Panc1 (cell line): ENCODE data around the gene PRM3.

Source experiments
- CTCF ChIP-seq: fragments of 450-650 bp; IDR thresholded peaks from 2 replicates; pipeline ENCODE4 v1.5.1; 2017; ENCODE audit warnings: mild to moderate bottlenecking
- POLR2AphosphoS5 ChIP-seq: IDR thresholded peaks from 2 replicates; pipeline ENCODE4 v1.6.1; 2012; ENCODE audit warnings: mild to moderate bottlenecking, low read depth, low read length, moderate library complexity
- SIN3A ChIP-seq: IDR thresholded peaks from 2 replicates; pipeline ENCODE4 v1.6.1; 2012; ENCODE audit warnings: low read depth, mild to moderate bottlenecking, low read length, moderate library complexity, borderline replicate concordance; ENCODE audit not compliant: insufficient read depth
- TCF7L2 ChIP-seq: IDR thresholded peaks from 2 replicates; pipeline ENCODE4 v1.6.1; 2011; ENCODE audit warnings: mild to moderate bottlenecking, low read depth, low read length, inconsistent platforms
- TF ChIP-seq, protein P1 (sequence below), 2 experiments: IDR thresholded peaks; 2 replicates each; pipeline ENCODE4 v1.6.1; 2011 to 2012; ENCODE audit warnings: low read depth in 2 of 2, control low read depth in 1 of 2, low read length in 1 of 2, mild to moderate bottlenecking in 1 of 2, moderate library complexity in 1 of 2; ENCODE audit not compliant: insufficient read depth in 1 of 2

DNA sequence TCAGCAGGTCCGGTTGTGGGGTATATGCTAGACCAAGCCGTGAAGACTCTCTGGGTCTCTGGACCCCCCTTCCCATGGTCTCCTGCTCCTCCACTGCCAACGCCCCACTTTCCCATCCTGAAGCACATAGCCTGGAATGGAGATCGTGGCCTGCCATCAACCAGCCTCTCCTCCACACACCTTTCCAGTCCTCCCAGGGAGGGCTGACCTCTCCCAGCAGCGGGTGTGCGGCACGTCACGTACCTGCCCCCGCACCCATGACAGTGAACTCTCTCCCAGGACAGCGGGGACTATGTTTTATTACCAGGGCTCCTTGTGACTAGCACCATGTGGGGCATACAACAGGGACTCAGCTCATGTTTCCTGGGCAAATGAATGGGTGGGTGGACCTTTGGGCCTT lies 1.8 kb downstream of the PRM3 start:
- TF ChIP-seq CTCF (no peak), POLR2AphosphoS5 (no peak), SIN3A (no peak), TCF7L2 (no peak)
- TF ChIP-seq, protein P1, sequence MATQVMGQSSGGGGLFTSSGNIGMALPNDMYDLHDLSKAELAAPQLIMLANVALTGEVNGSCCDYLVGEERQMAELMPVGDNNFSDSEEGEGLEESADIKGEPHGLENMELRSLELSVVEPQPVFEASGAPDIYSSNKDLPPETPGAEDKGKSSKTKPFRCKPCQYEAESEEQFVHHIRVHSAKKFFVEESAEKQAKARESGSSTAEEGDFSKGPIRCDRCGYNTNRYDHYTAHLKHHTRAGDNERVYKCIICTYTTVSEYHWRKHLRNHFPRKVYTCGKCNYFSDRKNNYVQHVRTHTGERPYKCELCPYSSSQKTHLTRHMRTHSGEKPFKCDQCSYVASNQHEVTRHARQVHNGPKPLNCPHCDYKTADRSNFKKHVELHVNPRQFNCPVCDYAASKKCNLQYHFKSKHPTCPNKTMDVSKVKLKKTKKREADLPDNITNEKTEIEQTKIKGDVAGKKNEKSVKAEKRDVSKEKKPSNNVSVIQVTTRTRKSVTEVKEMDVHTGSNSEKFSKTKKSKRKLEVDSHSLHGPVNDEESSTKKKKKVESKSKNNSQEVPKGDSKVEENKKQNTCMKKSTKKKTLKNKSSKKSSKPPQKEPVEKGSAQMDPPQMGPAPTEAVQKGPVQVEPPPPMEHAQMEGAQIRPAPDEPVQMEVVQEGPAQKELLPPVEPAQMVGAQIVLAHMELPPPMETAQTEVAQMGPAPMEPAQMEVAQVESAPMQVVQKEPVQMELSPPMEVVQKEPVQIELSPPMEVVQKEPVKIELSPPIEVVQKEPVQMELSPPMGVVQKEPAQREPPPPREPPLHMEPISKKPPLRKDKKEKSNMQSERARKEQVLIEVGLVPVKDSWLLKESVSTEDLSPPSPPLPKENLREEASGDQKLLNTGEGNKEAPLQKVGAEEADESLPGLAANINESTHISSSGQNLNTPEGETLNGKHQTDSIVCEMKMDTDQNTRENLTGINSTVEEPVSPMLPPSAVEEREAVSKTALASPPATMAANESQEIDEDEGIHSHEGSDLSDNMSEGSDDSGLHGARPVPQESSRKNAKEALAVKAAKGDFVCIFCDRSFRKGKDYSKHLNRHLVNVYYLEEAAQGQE (IDR thresholded peaks at IDR 0.05; ENCODE audit: insufficient read depth in 1 of 2, low read depth in 2 of 2, low read length in 1 of 2), result no peak
